Measurements from ENCODE around the gene IARS2. TPM values are rescaled to one million over a fixed set of nuclear protein-coding genes. Genes with fewer than 3 reads are reported as not detected.
"Not testable (repeated sequence)": the region's sequence is repeated elsewhere in the genome, so short reads cannot be mapped to it uniquely, and the experiment has no call there.

The IARS2 gene
- total RNA-seq, 6 donors from 2014 or later = 17.8 to 66.7 (median 48.8) TPM

DNA sequence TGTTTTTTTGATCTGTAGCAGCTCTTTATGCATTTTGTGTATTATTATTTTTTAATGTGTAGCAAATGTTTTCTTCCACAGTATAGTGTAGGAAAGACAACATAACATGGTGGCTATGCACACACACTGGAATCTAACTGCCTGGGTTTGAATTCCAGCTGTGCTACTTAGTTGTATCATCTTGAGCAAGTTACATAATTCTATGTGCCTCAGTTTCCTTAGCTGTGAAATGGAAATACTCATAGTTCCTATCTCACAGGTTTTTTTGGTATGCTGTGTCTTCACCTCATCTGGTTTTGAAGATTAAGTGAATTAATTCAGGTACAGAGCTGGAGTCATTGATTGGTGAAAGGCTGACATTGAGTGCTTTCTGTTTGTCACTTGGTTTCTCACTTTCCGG, 1.2 kb upstream of the IARS2 start:
- DNase-seq (no peak), ATAC-seq (ENCODE audit: low FRiP score in 2 of 2) (no peak)
- peaks cover 0 to 16% (median 0%) of the 10 kb centered on the region in 4 donors for H3K36me3 ChIP-seq
- peaks cover 10 to 41% (median 18%) of the 10 kb centered on the region in 4 donors for H3K4me1 ChIP-seq
- no peaks in the 10 kb centered on the region for H3K9me3 ChIP-seq
- TF ChIP-seq POLR2A (IDR thresholded peaks at IDR 0.05) (no peak), POLR2AphosphoS5 (IDR thresholded peaks at IDR 0.05) (no peak), EP300 (IDR thresholded peaks at IDR 0.05) (no peak)
- TF ChIP-seq, protein P1, sequence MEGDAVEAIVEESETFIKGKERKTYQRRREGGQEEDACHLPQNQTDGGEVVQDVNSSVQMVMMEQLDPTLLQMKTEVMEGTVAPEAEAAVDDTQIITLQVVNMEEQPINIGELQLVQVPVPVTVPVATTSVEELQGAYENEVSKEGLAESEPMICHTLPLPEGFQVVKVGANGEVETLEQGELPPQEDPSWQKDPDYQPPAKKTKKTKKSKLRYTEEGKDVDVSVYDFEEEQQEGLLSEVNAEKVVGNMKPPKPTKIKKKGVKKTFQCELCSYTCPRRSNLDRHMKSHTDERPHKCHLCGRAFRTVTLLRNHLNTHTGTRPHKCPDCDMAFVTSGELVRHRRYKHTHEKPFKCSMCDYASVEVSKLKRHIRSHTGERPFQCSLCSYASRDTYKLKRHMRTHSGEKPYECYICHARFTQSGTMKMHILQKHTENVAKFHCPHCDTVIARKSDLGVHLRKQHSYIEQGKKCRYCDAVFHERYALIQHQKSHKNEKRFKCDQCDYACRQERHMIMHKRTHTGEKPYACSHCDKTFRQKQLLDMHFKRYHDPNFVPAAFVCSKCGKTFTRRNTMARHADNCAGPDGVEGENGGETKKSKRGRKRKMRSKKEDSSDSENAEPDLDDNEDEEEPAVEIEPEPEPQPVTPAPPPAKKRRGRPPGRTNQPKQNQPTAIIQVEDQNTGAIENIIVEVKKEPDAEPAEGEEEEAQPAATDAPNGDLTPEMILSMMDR (IDR thresholded peaks at IDR 0.05) = no peak
- H3K27ac ChIP-seq = no peak overlapping the region
- H3K27me3 ChIP-seq = no peaks in the 10 kb centered on the region
- WGBS, 2 donors = 95 to 100% methylated on average over 1 of the region's 1 CpG
- H3K4me3 ChIP-seq = no peak overlapping the region

DNA sequence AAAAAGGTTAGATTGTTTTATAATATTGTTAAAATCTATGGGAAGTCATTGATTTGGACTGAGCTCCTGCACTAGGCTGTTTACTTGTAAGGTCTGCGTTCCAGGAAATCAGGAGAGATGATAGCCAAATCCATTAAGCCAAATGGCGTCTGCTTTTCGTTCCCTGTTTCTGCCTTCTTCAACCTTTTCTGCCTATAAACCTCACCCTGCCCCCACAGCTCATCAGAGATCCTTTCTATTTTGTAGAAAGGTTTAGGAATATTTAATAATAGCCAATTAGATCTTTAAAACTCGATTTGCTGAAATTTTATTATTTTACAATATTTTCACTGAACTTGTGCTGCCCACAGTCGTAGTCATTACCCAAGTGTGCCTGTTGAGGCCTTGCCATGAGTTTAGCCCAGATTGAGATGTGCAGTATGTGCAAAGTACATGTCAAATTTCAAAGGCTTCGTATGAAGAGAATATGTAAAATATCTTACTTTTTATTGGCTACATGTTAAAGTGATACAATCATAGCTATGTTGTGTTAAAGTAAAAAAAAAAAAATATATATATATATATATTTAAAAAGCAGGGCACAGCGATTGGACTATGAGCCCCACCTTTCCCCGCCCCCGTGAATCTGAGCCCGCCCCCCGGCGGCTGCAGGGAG, 444 bp upstream of the IARS2 start:
- TF ChIP-seq, protein P1 (IDR thresholded peaks at IDR 0.05) = no peak
- no peak for TF ChIP-seq EP300 (IDR thresholded peaks at IDR 0.05)
- no peak for TF ChIP-seq POLR2A (IDR thresholded peaks at IDR 0.05)
- no peak for TF ChIP-seq POLR2AphosphoS5 (IDR thresholded peaks at IDR 0.05)
- no peak for DNase-seq
- peak overlapping the region in 2 of 4 donors; percentile 83 to 91 for H3K27ac ChIP-seq
- H3K4me3 ChIP-seq = peak overlapping the region in 3 of 4 donors; percentile 95 to 99 (median 99)
- 27 to 35% methylated on average over 12 of the region's 12 CpGs for WGBS, 2 donors
- no peaks in the 10 kb centered on the region for H3K27me3 ChIP-seq
- H3K36me3 ChIP-seq = peaks cover 0 to 24% (median 0%) of the 10 kb centered on the region in 4 donors
- H3K4me1 ChIP-seq = peaks cover 10 to 35% (median 17%) of the 10 kb centered on the region in 4 donors
- H3K9me3 ChIP-seq = no peaks in the 10 kb centered on the region
- no peak for ATAC-seq (ENCODE audit: low FRiP score in 2 of 2)

DNA sequence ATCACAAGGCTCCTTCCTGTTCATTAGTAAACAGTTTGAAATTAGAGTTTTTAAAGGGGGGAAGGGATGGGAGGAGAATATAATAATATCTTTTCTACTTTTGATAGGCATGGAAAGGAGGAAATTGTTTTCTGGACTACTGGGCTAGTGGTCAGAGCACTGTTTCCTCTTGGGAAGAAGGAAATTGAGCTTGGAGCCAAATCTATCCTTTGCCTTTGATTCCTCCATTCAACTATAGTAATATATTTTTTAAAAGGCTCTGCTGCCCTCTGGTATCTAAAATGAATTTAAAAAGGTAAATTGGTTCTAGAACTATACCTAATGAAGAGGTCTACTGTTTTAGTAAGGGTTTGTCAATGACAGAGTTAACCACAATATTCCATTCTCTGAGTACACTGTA, 5.9 kb downstream of the IARS2 start:
- H3K27ac ChIP-seq = peak overlapping the region in 1 of 4 donors; percentile 34
- peaks cover 8 to 14% (median 9%) of the 10 kb centered on the region in 4 donors for H3K4me1 ChIP-seq
- no peaks in the 10 kb centered on the region for H3K9me3 ChIP-seq
- ATAC-seq (ENCODE audit: low FRiP score in 2 of 2) (no peak), DNase-seq (no peak)
- no peaks in the 10 kb centered on the region for H3K27me3 ChIP-seq
- H3K36me3 ChIP-seq = peaks cover 20 to 79% (median 29%) of the 10 kb centered on the region in 4 donors
- TF ChIP-seq POLR2AphosphoS5 (IDR thresholded peaks at IDR 0.05) = no peak
- TF ChIP-seq POLR2A (IDR thresholded peaks at IDR 0.05) = no peak
- no peak for TF ChIP-seq EP300 (IDR thresholded peaks at IDR 0.05)
- TF ChIP-seq, protein P1 (IDR thresholded peaks at IDR 0.05) = no peak
- H3K4me3 ChIP-seq = no peak overlapping the region

DNA sequence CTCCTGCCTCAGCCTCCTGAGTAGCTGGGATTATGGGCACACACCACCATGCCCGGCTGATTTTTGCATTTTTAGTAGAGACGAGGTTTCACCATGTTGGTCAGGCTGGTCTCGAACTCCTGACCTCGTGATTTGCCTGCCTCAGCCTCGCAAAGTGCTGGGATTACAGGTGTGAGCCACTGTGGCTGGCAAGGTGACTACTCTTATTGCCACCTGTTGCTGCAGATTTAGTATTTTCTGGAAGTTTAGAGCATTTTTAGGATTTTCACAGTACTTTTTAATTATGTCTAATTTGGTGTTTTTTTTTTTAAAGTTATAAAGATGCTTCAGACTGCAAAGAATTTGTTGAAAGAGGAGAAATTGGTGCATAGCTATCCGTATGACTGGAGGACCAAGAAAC, 16.5 kb downstream of the IARS2 start:
- WGBS, 2 donors = 97% methylated on average over 6 of the region's 6 CpGs
- not testable (repeated sequence) for H3K4me3 ChIP-seq
- H3K36me3 ChIP-seq = peaks cover 16 to 94% (median 56%) of the 10 kb centered on the region in 4 donors

DNA sequence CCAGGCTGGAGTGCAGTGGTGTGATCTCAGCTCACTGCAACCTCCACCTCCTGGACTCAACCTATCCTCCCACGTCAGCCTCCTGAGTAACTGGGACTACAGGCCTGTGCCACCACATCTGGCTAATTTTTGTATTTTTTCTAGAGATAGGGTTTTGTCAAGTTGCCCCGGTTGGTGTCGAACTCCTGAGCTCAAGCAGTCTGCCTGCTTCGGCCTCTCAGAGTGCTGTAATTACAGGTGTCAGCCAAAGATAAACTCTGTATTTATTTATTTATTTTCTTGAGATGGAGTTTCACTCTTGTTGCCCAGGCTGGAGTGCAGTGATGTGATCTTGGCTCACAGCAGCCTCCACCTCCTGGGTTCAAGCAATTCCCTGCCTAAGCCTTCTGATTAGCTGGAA, 18.7 kb downstream of the IARS2 start:
- not testable (repeated sequence) for H3K4me1 ChIP-seq; H3K4me3 ChIP-seq; H3K27ac ChIP-seq; ATAC-seq (ENCODE audit: low FRiP score in 2 of 2); H3K9me3 ChIP-seq; H3K27me3 ChIP-seq; DNase-seq
- peaks cover 9 to 94% (median 41%) of the 10 kb centered on the region in 4 donors for H3K36me3 ChIP-seq
- 93 to 100% methylated on average over 4 of the region's 4 CpGs for WGBS, 2 donors

More for the DNA sequence above, 16.5 kb downstream of the IARS2 start:
- not testable (repeated sequence) for DNase-seq; H3K4me1 ChIP-seq; H3K9me3 ChIP-seq; ATAC-seq (ENCODE audit: low FRiP score in 2 of 2); H3K27me3 ChIP-seq; H3K27ac ChIP-seq

DNA sequence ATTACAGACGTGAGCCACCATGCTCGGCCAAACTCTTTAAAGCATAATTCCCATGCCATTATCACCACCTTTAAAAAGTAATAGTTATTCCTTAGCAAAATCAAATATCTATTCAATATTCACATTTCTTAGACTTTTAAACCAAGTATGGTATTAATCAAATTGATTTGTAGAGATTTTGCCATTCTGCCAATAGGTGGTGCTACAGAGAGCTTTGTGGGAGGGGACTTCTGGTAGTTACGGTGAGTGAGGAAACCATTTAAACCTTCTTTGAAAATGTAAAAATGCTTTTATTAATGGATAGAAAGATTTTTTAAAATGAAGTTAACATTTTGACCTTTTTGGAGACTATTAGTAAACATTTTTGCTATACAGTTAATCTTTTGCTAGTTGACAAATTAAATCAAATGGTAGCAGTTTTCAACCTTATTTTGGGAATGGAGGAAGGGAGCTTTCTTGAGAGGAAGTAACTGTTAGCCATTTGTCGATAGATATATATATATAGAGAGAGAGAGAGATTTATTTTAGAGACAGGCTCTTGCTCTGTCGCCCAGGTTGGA, 19.3 kb downstream of the IARS2 start:
- Histone ChIP-seq H3K9me3 (no peaks in the 10 kb centered on the region), H3K36me3 (peaks cover 9 to 94% (median 36%) of the 10 kb centered on the region in 4 donors), H3K4me1 (no peaks in the 10 kb centered on the region), H3K27me3 (no peaks in the 10 kb centered on the region), H3K27ac (no peak overlapping the region), H3K4me3 (peak overlapping the region in 1 of 4 donors; percentile 6)
- DNase-seq = no peak
- WGBS, 2 donors = 59 to 77% methylated on average over 5 of the region's 5 CpGs
- TF ChIP-seq, protein P1 (IDR thresholded peaks at IDR 0.05) = peak in 5 of 6 experiments; percentile 13 to 34 (median 29)
- no peak for TF ChIP-seq POLR2AphosphoS5 (IDR thresholded peaks at IDR 0.05)
- TF ChIP-seq EP300 (IDR thresholded peaks at IDR 0.05) = no peak
- TF ChIP-seq POLR2A (IDR thresholded peaks at IDR 0.05) = no peak
- ATAC-seq (ENCODE audit: low FRiP score in 2 of 2) = peak in 1 of 2 donors; percentile 62
